Measurements from ENCODE around the gene GPR146. TPM values are rescaled to one million over a fixed set of nuclear protein-coding genes. Genes with fewer than 3 reads are reported as not detected.

GPR146 gene
- total RNA-seq, 3 donors from 2014 or later: 24.1 to 56.8 (median 43.6) TPM

GRCh38 chr7:1004018-1004852, 40.1 kb upstream of the GPR146 start:
- TF ChIP-seq POLR2A (IDR thresholded peaks at IDR 0.05) (no peak), POLR2AphosphoS5 (IDR thresholded peaks at IDR 0.05) (no peak), CTCF (IDR thresholded peaks at IDR 0.05) (no peak)
- Histone ChIP-seq H3K9me3 (no peaks in the 10 kb centered on the region), H3K4me1 (no peaks in the 10 kb centered on the region), H3K27ac (no peak overlapping the region), H3K4me3 (no peak overlapping the region), H3K36me3 (no peaks in the 10 kb centered on the region), H3K27me3 (no peaks in the 10 kb centered on the region)
- no peak for DNase-seq (ENCODE audit: low spot score in 2 of 2)
- intact Hi-C loops (cut with DNase I; ENCODE audit: low total_unique reads): no loop called here

- H3K27ac ChIP-seq: no peak overlapping the region
- no peaks in the 10 kb centered on the region for H3K4me1 ChIP-seq
- H3K27me3 ChIP-seq: no peaks in the 10 kb centered on the region
- no peak for DNase-seq (ENCODE audit: low spot score in 2 of 2)
- no peaks in the 10 kb centered on the region for H3K36me3 ChIP-seq
- H3K9me3 ChIP-seq: no peaks in the 10 kb centered on the region
- intact Hi-C loops (cut with DNase I; ENCODE audit: low total_unique reads): no loop called here
- H3K4me3 ChIP-seq: no peak overlapping the region
- TF ChIP-seq POLR2AphosphoS5 (IDR thresholded peaks at IDR 0.05) (no peak), POLR2A (IDR thresholded peaks at IDR 0.05) (no peak), CTCF (IDR thresholded peaks at IDR 0.05) (no peak)
Measured at GRCh38 chr7:1005303-1005702, 39.0 kb upstream of the GPR146 start.

- H3K27me3 ChIP-seq: no peaks in the 10 kb centered on the region
- no peaks in the 10 kb centered on the region for H3K36me3 ChIP-seq
- no peak for DNase-seq (ENCODE audit: low spot score in 2 of 2)
- no peak overlapping the region for H3K4me3 ChIP-seq
- no peaks in the 10 kb centered on the region for H3K9me3 ChIP-seq
- H3K27ac ChIP-seq: no peak overlapping the region
- no peaks in the 10 kb centered on the region for H3K4me1 ChIP-seq
- intact Hi-C loops (cut with DNase I; ENCODE audit: low total_unique reads): no loop called here
- TF ChIP-seq POLR2AphosphoS5 (IDR thresholded peaks at IDR 0.05) (no peak), CTCF (IDR thresholded peaks at IDR 0.05) (no peak), POLR2A (IDR thresholded peaks at IDR 0.05) (no peak)
Measured at GRCh38 chr7:1007901-1008300, 36.4 kb upstream of the GPR146 start.

GRCh38 chr7:1008733-1009363, 35.5 kb upstream of the GPR146 start:
- Histone ChIP-seq H3K27me3 (no peaks in the 10 kb centered on the region), H3K9me3 (no peaks in the 10 kb centered on the region), H3K27ac (no peak overlapping the region), H3K4me3 (no peak overlapping the region), H3K4me1 (no peaks in the 10 kb centered on the region), H3K36me3 (no peaks in the 10 kb centered on the region)
- intact Hi-C loops (cut with DNase I; ENCODE audit: low total_unique reads): no loop called here
- no peak for DNase-seq (ENCODE audit: low spot score in 2 of 2)
- TF ChIP-seq CTCF (IDR thresholded peaks at IDR 0.05) (no peak), POLR2AphosphoS5 (IDR thresholded peaks at IDR 0.05) (no peak), POLR2A (IDR thresholded peaks at IDR 0.05) (no peak)

- Histone ChIP-seq H3K4me3 (no peak overlapping the region), H3K9me3 (no peaks in the 10 kb centered on the region), H3K36me3 (no peaks in the 10 kb centered on the region), H3K27ac (no peak overlapping the region), H3K4me1 (no peaks in the 10 kb centered on the region), H3K27me3 (no peaks in the 10 kb centered on the region)
- intact Hi-C loops (cut with DNase I; ENCODE audit: low total_unique reads): no loop called here
- TF ChIP-seq POLR2A (IDR thresholded peaks at IDR 0.05) (no peak), CTCF (IDR thresholded peaks at IDR 0.05) (no peak), POLR2AphosphoS5 (IDR thresholded peaks at IDR 0.05) (no peak)
- DNase-seq (ENCODE audit: low spot score in 2 of 2): no peak
Measured at GRCh38 chr7:1009747-1010146, 34.6 kb upstream of the GPR146 start.
